Nephron (organoid): Measurements from ENCODE around the gene ESRRG.

Experiments
- H3K27ac Mint-ChIP-seq, 3 experiments: 2 replicates each; pipeline ENCODE4 v1.8.0; 2020; ENCODE audit warnings: mixed read lengths in 3 of 3, mild to moderate bottlenecking in 2 of 3, moderate library complexity in 1 of 3
- H3K27me3 Mint-ChIP-seq: 2 replicates; pipeline ENCODE4 v1.8.0; 2021; ENCODE audit warnings: low read depth, mild to moderate bottlenecking, moderate library complexity, mixed read lengths
- H3K36me3 Mint-ChIP-seq: 2 replicates; pipeline ENCODE4 v1.8.0; 2020; ENCODE audit warnings: low read depth, mixed read lengths
- H3K4me1 Mint-ChIP-seq: 2 replicates; pipeline ENCODE4 v1.8.0; 2020; ENCODE audit warnings: mixed read lengths
- H3K4me3 Mint-ChIP-seq, 3 experiments: 2 replicates each; pipeline ENCODE4 v1.8.0; 2020; ENCODE audit warnings: mild to moderate bottlenecking in 3 of 3, mixed read lengths in 3 of 3, moderate library complexity in 2 of 3
- H3K9me3 Mint-ChIP-seq: 2 replicates; pipeline ENCODE4 v1.8.0; 2020; ENCODE audit warnings: mixed read lengths
- CTCF ChIP-seq, 3 experiments: fragments of 200-600 bp; sonication (generic); IDR thresholded peaks; one replicate each; pipeline ENCODE4 v1.5.0; 2021; ENCODE audit warnings: antibody characterized with exemption in 3 of 3; ENCODE audit not compliant: unreplicated experiment in 3 of 3

ESRRG gene

GRCh38 chr1:216757110-216757509, 33.9 kb upstream of the ESRRG start:
- Mint-ChIP-seq H3K36me3 (no peaks in the 10 kb centered on the region), H3K27me3 (no peaks in the 10 kb centered on the region), H3K4me1 (peaks cover 11% of the 10 kb centered on the region), H3K27ac (no peak overlapping the region), H3K9me3 (no peaks in the 10 kb centered on the region), H3K4me3 (no peak overlapping the region)
- no peak for TF ChIP-seq CTCF (IDR thresholded peaks at IDR 0.05; ENCODE audit: unreplicated experiment in 3 of 3)

GRCh38 chr1:216750961-216751360, 27.7 kb upstream of the ESRRG start:
- no peak for TF ChIP-seq CTCF (IDR thresholded peaks at IDR 0.05; ENCODE audit: unreplicated experiment in 3 of 3)
- Mint-ChIP-seq H3K4me3 (no peak overlapping the region), H3K9me3 (no peaks in the 10 kb centered on the region), H3K36me3 (no peaks in the 10 kb centered on the region), H3K27ac (no peak overlapping the region), H3K4me1 (peaks cover 30% of the 10 kb centered on the region), H3K27me3 (peaks cover 8% of the 10 kb centered on the region)

- no peaks in the 10 kb centered on the region for H3K9me3 Mint-ChIP-seq
- no peaks in the 10 kb centered on the region for H3K36me3 Mint-ChIP-seq
- H3K4me1 Mint-ChIP-seq = peaks cover 30% of the 10 kb centered on the region
- H3K27ac Mint-ChIP-seq = no peak overlapping the region
- peaks cover 8% of the 10 kb centered on the region for H3K27me3 Mint-ChIP-seq
- H3K4me3 Mint-ChIP-seq = no peak overlapping the region
- TF ChIP-seq CTCF (IDR thresholded peaks at IDR 0.05; ENCODE audit: unreplicated experiment in 3 of 3) = peak; percentile 71 to 81 (median 79)
Measured at GRCh38 chr1:216750031-216750627, 26.9 kb upstream of the ESRRG start.

GRCh38 chr1:216749232-216749631, 26.0 kb upstream of the ESRRG start:
- no peak for TF ChIP-seq CTCF (IDR thresholded peaks at IDR 0.05; ENCODE audit: unreplicated experiment in 3 of 3)
- Mint-ChIP-seq H3K4me3 (peak overlapping the region in 1 of 3 experiments; percentile 13), H3K27me3 (peaks cover 8% of the 10 kb centered on the region), H3K4me1 (peaks cover 26% of the 10 kb centered on the region), H3K36me3 (no peaks in the 10 kb centered on the region), H3K9me3 (no peaks in the 10 kb centered on the region), H3K27ac (peak overlapping the region; percentile 13 to 31 (median 27))

- H3K36me3 Mint-ChIP-seq = no peaks in the 10 kb centered on the region
- peaks cover 4% of the 10 kb centered on the region for H3K27me3 Mint-ChIP-seq
- H3K9me3 Mint-ChIP-seq = no peaks in the 10 kb centered on the region
- no peaks in the 10 kb centered on the region for H3K4me1 Mint-ChIP-seq
- H3K27ac Mint-ChIP-seq = no peak overlapping the region
- no peak overlapping the region for H3K4me3 Mint-ChIP-seq
- peak; percentile 26 to 53 (median 44) for TF ChIP-seq CTCF (IDR thresholded peaks at IDR 0.05; ENCODE audit: unreplicated experiment in 3 of 3)
Measured at GRCh38 chr1:216742625-216743024, 19.4 kb upstream of the ESRRG start.

- H3K36me3 Mint-ChIP-seq = no peaks in the 10 kb centered on the region
- no peak overlapping the region for H3K4me3 Mint-ChIP-seq
- H3K4me1 Mint-ChIP-seq = no peaks in the 10 kb centered on the region
- no peaks in the 10 kb centered on the region for H3K9me3 Mint-ChIP-seq
- H3K27ac Mint-ChIP-seq = no peak overlapping the region
- H3K27me3 Mint-ChIP-seq = no peaks in the 10 kb centered on the region
- TF ChIP-seq CTCF (IDR thresholded peaks at IDR 0.05; ENCODE audit: unreplicated experiment in 3 of 3) = no peak
Measured at GRCh38 chr1:216740331-216740730, 17.1 kb upstream of the ESRRG start.
